CD4-positive, alpha-beta T cell treated with Interleukin-6 for 4 hours (primary cell): ENCODE data around the gene CLEC18A.
A peak's percentile ranks its signal among the peaks of the same experiment; 100 is the strongest.
"Not testable (repeated sequence)": the region's sequence is repeated elsewhere in the genome, so short reads cannot be mapped to it uniquely, and the experiment has no call there.

Experiments
- DNase-seq: peaks from one replicate; pipeline ENCODE4 v3.0.0-alpha.2; 2020; ENCODE audit warnings: mixed read lengths

The CLEC18A gene

GRCh38 chr16:69951017-69951671 is at the start of gene CLEC18A:
Gene CLEC18A (plus strand): TSS chr16:69951334. CDS start chr16:69951367, 33 bp downstream.
- DNase-seq: not testable (repeated sequence)

- no peak for DNase-seq
These were observed 47.2 kb upstream of the CLEC18A start for GRCh38 chr16:69903865-69904415.

- no peak for DNase-seq
These were observed 46.5 kb upstream of the CLEC18A start for GRCh38 chr16:69904495-69905170.

- no peak for DNase-seq
These were observed 46.0 kb upstream of the CLEC18A start for GRCh38 chr16:69905171-69905555.

- DNase-seq: no peak
These were observed 44.2 kb upstream of the CLEC18A start for GRCh38 chr16:69906838-69907401.

GRCh38 chr16:69909043-69909442 is 42.1 kb upstream of the CLEC18A start:
- DNase-seq: no peak

GRCh38 chr16:69909760-69910159 is 41.4 kb upstream of the CLEC18A start:
- no peak for DNase-seq

GRCh38 chr16:69910964-69911363 is 40.2 kb upstream of the CLEC18A start:
- no peak for DNase-seq

GRCh38 chr16:69916462-69916861 is 34.7 kb upstream of the CLEC18A start:
- no peak for DNase-seq

- DNase-seq: no peak
These were observed 33.8 kb upstream of the CLEC18A start for GRCh38 chr16:69917311-69917710.

GRCh38 chr16:69917739-69918138 is 33.4 kb upstream of the CLEC18A start:
- no peak for DNase-seq

- DNase-seq: no peak
These were observed 32.9 kb upstream of the CLEC18A start for GRCh38 chr16:69918241-69918640.

- DNase-seq: no peak
These were observed 30.0 kb upstream of the CLEC18A start for GRCh38 chr16:69921127-69921526.

- DNase-seq: no peak
These were observed 28.9 kb upstream of the CLEC18A start for GRCh38 chr16:69922200-69922599.

- no peak for DNase-seq
These were observed 26.9 kb upstream of the CLEC18A start for GRCh38 chr16:69924041-69924775.

GRCh38 chr16:69924777-69925191 is 26.4 kb upstream of the CLEC18A start:
- no peak for DNase-seq

GRCh38 chr16:69925311-69925710 is 25.8 kb upstream of the CLEC18A start:
- no peak for DNase-seq

GRCh38 chr16:69926241-69926640 is 24.9 kb upstream of the CLEC18A start:
- DNase-seq: no peak

GRCh38 chr16:69927056-69927757 is 23.9 kb upstream of the CLEC18A start:
- no peak for DNase-seq

GRCh38 chr16:69928856-69929400 is 22.2 kb upstream of the CLEC18A start:
- no peak for DNase-seq

- no peak for DNase-seq
These were observed 21.7 kb upstream of the CLEC18A start for GRCh38 chr16:69929480-69929879.

GRCh38 chr16:69930117-69930776 is 20.9 kb upstream of the CLEC18A start:
- peak; percentile 53 for DNase-seq
